H1 (cell line): ENCODE measurements around the gene NSUN6. TPM values are rescaled to one million over a fixed set of nuclear protein-coding genes. Genes with fewer than 3 reads are reported as not detected.

Source experiments
- CTCF ChIA-PET: fragments of 300-600 bp; sonication (Branson Sonifier 250); formaldehyde crosslinking; loops from one replicate; lab custom pipeline; 2021; ENCODE audit not compliant: partially characterized antibody; lab: Charles Lee
- POLR2A ChIA-PET: fragments of 300-600 bp; sonication (Branson Sonifier 250); formaldehyde crosslinking; loops from one replicate; lab custom pipeline; 2021; ENCODE audit warnings: inconsistent platforms; ENCODE audit not compliant: partially characterized antibody; lab: Charles Lee
- DNase-seq, 2 experiments: peaks; one replicate each; pipeline versions ENCODE4 v3.0.0 to v3.0.0-alpha.2; 2010 to 2022; ENCODE audit warnings: low spot score in 2 of 2, low read depth in 1 of 2, mixed read lengths in 1 of 2
- FAIRE-seq: peaks from 2 replicates; lab custom pipeline; 2011; peaks lifted over from hg19 to GRCh38; lab: Jason Lieb, UNC
- H2AFZ ChIP-seq: 2 replicates; pipeline ENCODE4 v1.8.1; 2012; ENCODE audit warnings: low read length, inconsistent platforms
- H2AK5ac ChIP-seq: 2 replicates; pipeline ENCODE4 v1.6.1; 2013; ENCODE audit warnings: low read depth, low read length
- H2BK120ac ChIP-seq: replicated peaks from 2 replicates; pipeline ENCODE3; 2013; ENCODE audit warnings: low read depth, low read length, inconsistent platforms
- H2BK12ac ChIP-seq: 2 replicates; pipeline ENCODE4 v1.6.1; 2013; ENCODE audit warnings: low read depth, low read length
- H2BK15ac ChIP-seq: 2 replicates; pipeline ENCODE4 v1.6.1; 2013; ENCODE audit warnings: low read length
- H2BK20ac ChIP-seq: 2 replicates; pipeline ENCODE4 v1.6.1; 2013; ENCODE audit warnings: low read length
- H2BK5ac ChIP-seq: 2 replicates; pipeline ENCODE4 v1.6.1; 2013; ENCODE audit warnings: low read depth, low read length
- H3K14ac ChIP-seq: 2 replicates; pipeline ENCODE4 v1.6.1; 2013; ENCODE audit warnings: inconsistent platforms; ENCODE audit not compliant: insufficient read length
- H3K18ac ChIP-seq: 2 replicates; pipeline ENCODE4 v1.6.1; 2013; ENCODE audit warnings: low read length; ENCODE audit errors: extremely low read depth
- H3K23ac ChIP-seq: 2 replicates; pipeline ENCODE4 v1.6.1; 2013; ENCODE audit warnings: inconsistent platforms; ENCODE audit not compliant: insufficient read length
- H3K23me2 ChIP-seq: 2 replicates; pipeline ENCODE4 v1.6.1; 2013; ENCODE audit warnings: low read depth, low read length
- H3K27ac ChIP-seq: 2 replicates; pipeline ENCODE4 v1.6.1; 2011; ENCODE audit warnings: low read depth, low read length, inconsistent platforms
- H3K27me3 ChIP-seq, 4 experiments: replicated peaks in 1 of 4; 1 replicate in 1 of 4; 2 replicates in 3 of 4; pipeline versions ENCODE4 v1.6.1 to v1.8.1; 2011 to 2013; ENCODE audit warnings: low read length in 3 of 4, mild to moderate bottlenecking in 3 of 4, inconsistent platforms in 2 of 4, mixed read lengths in 2 of 4, moderate library complexity in 1 of 4; ENCODE audit not compliant: control insufficient read depth in 3 of 4, insufficient read depth in 3 of 4; ENCODE audit errors: extremely low read depth in 1 of 4
- H3K36me3 ChIP-seq, 4 experiments: 2 replicates each; pipeline versions ENCODE4 v1.6.1 to v1.8.1; 2011 to 2013; ENCODE audit warnings: mild to moderate bottlenecking in 4 of 4, low read length in 3 of 4, moderate library complexity in 2 of 4, control low read depth in 1 of 4, inconsistent platforms in 1 of 4; ENCODE audit not compliant: insufficient read depth in 4 of 4, control insufficient read depth in 2 of 4
- H3K4ac ChIP-seq: replicated peaks from 2 replicates; pipeline ENCODE3; 2013; ENCODE audit warnings: low read length, low read depth, mixed read lengths, inconsistent platforms; ENCODE audit not compliant: insufficient read length
- H3K4me1 ChIP-seq, 4 experiments: replicated peaks in 1 of 4; 1 replicate in 1 of 4; 2 replicates in 3 of 4; pipeline versions ENCODE4 v1.6.1 to v1.8.1; 2011 to 2013; ENCODE audit warnings: low read length in 3 of 4, inconsistent platforms in 2 of 4, mixed read lengths in 1 of 4; ENCODE audit not compliant: insufficient read depth in 4 of 4, control insufficient read depth in 3 of 4
- H3K4me2 ChIP-seq, 2 experiments: 2 replicates each; pipeline versions ENCODE4 v1.6.1 to v1.8.1; 2011 to 2013; ENCODE audit warnings: low read depth in 2 of 2, low read length in 2 of 2, control low read depth in 1 of 2, inconsistent platforms in 1 of 2, mild to moderate bottlenecking in 1 of 2; ENCODE audit not compliant: insufficient read depth in 1 of 2
- H3K4me3 ChIP-seq, 4 experiments: fragments of 200-600, 300-600 bp in 1 of 4; sonication (generic), shearing (Covaris generic), sonication (Bioruptor Twin) in 1 of 4; 2 replicates each; pipeline versions ENCODE4 v1.5.1 to v1.8.1; 2011 to 2016; ENCODE audit warnings: low read length in 4 of 4, low read depth in 3 of 4, control low read depth in 2 of 4, inconsistent platforms in 2 of 4, mild to moderate bottlenecking in 2 of 4, mixed read lengths in 1 of 4, moderate library complexity in 1 of 4; ENCODE audit not compliant: insufficient read depth in 2 of 4; ENCODE audit errors: extremely low read depth in 1 of 4
- H3K56ac ChIP-seq: replicated peaks from 2 replicates; pipeline ENCODE3; 2013; ENCODE audit warnings: low read depth, mild to moderate bottlenecking, mixed read lengths, low read length, inconsistent platforms; ENCODE audit not compliant: insufficient read length
- H3K79me1 ChIP-seq: 2 replicates; pipeline ENCODE4 v1.6.1; 2013; ENCODE audit warnings: low read depth, low read length, control low read depth
- H3K79me2 ChIP-seq, 2 experiments: 2 replicates each; pipeline versions ENCODE4 v1.6.1 to v1.8.1; 2012 to 2013; ENCODE audit warnings: low read length in 2 of 2, mild to moderate bottlenecking in 2 of 2, inconsistent platforms in 1 of 2; ENCODE audit not compliant: insufficient read depth in 2 of 2, control insufficient read depth in 1 of 2
- H3K9ac ChIP-seq, 4 experiments: replicated peaks in 1 of 4; 1 replicate in 1 of 4; 2 replicates in 3 of 4; pipeline versions ENCODE4 v1.6.1 to v1.8.1; 2011 to 2013; ENCODE audit warnings: low read depth in 3 of 4, low read length in 3 of 4, control low read depth in 2 of 4, mild to moderate bottlenecking in 2 of 4, moderate library complexity in 2 of 4, inconsistent platforms in 1 of 4; ENCODE audit errors: extremely low read depth in 1 of 4
- H3K9me3 ChIP-seq, 2 experiments: 2 replicates each; pipeline versions ENCODE4 v1.6.1 to v1.8.1; 2012 to 2013; ENCODE audit warnings: mild to moderate bottlenecking in 2 of 2, moderate library complexity in 2 of 2, control low read depth in 1 of 2, inconsistent platforms in 1 of 2, low read depth in 1 of 2, low read length in 1 of 2, mixed read lengths in 1 of 2; ENCODE audit not compliant: insufficient read depth in 2 of 2
- H4K20me1 ChIP-seq, 2 experiments: replicated peaks in 1 of 2; 2 replicates each; pipeline versions ENCODE3 to v1.8.1; 2011 to 2013; ENCODE audit warnings: inconsistent platforms in 2 of 2, low read length in 2 of 2, mild to moderate bottlenecking in 1 of 2; ENCODE audit not compliant: insufficient read depth in 2 of 2, control insufficient read depth in 1 of 2
- H4K5ac ChIP-seq: 2 replicates; pipeline ENCODE4 v1.6.1; 2013; ENCODE audit warnings: low read length, low read depth, mixed read lengths, inconsistent platforms; ENCODE audit not compliant: insufficient read length
- H4K8ac ChIP-seq: 2 replicates; pipeline ENCODE4 v1.8.0; 2013; ENCODE audit warnings: mild to moderate bottlenecking, moderate library complexity, low read length, inconsistent platforms; ENCODE audit not compliant: insufficient read depth; ENCODE audit errors: extremely low read depth
- H4K91ac ChIP-seq: replicated peaks from 2 replicates; pipeline ENCODE3; 2013; ENCODE audit warnings: low read length, mixed read lengths, inconsistent platforms; ENCODE audit not compliant: insufficient read length
- CEBPB ChIP-seq: IDR thresholded peaks from 2 replicates; pipeline ENCODE4 v1.6.1; 2012; ENCODE audit warnings: low read depth, low read length
- E2F6 ChIP-seq: IDR thresholded peaks from 2 replicates; pipeline ENCODE4 v1.6.1; 2012; ENCODE audit warnings: inconsistent platforms
- NRF1 ChIP-seq: IDR thresholded peaks from 2 replicates; pipeline ENCODE4 v1.6.1; 2011; ENCODE audit warnings: mild to moderate bottlenecking, low read depth, low read length, improper control_type of control experiment
- RAD21 ChIP-seq, 2 experiments: IDR thresholded peaks in 1 of 2; conservative IDR thresholded peaks in 1 of 2; 2 replicates each; pipeline ENCODE4 v1.6.1; 2011; ENCODE audit warnings: low read depth in 2 of 2, low read length in 2 of 2, improper control_type of control experiment in 1 of 2, inconsistent platforms in 1 of 2, mild to moderate bottlenecking in 1 of 2, moderate library complexity in 1 of 2
- SP1 ChIP-seq: IDR thresholded peaks from 2 replicates; pipeline ENCODE4 v1.6.1; 2011; ENCODE audit warnings: low read depth, low read length
- whole genome bisulfite sequencing, 2 experiments: shearing (Covaris generic) in 1 of 2; methylation state at CpG; one replicate each; pipeline versions ENCODE4 v1.1.6 to v1.1.7; 2013 to 2015; ENCODE audit warnings: low lambda C conversion rate in 2 of 2, mixed read lengths in 2 of 2, inconsistent platforms in 1 of 2, low coverage in 1 of 2, missing lambda C conversion rate in 1 of 2; ENCODE audit not compliant: insufficient replicate concordance in 2 of 2, insufficient coverage in 1 of 2, insufficient read length in 1 of 2; ENCODE audit errors: extremely low coverage in 1 of 2, missing lambda C conversion rate in 1 of 2; 5-methylcytosine and 5-hydroxymethylcytosine counted together
- polyA plus RNA-seq, 7 experiments: library from polyadenylated mRNA; depleted of rRNA in 3 of 7; stranded (reverse) in 5 of 7; unstranded in 2 of 7; fragments of >200 nt in 5 of 7; fragments of 200-250 nt in 2 of 7; gene quantifications; 1 replicate in 5 of 7; 2 replicates in 1 of 7; 4 replicates in 1 of 7; pipeline versions ENCODE4 v1.2.1 to v1.2.3, GENCODE V29; 2011 to 2013; ENCODE audit warnings: missing spikeins in 2 of 7, mixed read lengths in 2 of 7
- total RNA-seq: library from RNA; stranded (reverse); fragmentation: NEBNext Ultra II Directional; extraction: Animal tissue kit (Norgen Biotek cat#: 25700); gene quantifications from 2 replicates; pipeline ENCODE4 v1.2.1, GENCODE V29; 2021
- TF ChIP-seq, protein P1 (sequence below), 3 experiments: IDR thresholded peaks; 1 replicate in 2 of 3; 2 replicates in 1 of 3; pipeline versions ENCODE4 v1.5.1 to v1.6.1; 2011; ENCODE audit warnings: low read length in 3 of 3, mild to moderate bottlenecking in 3 of 3, inconsistent platforms in 2 of 3, low read depth in 1 of 3, moderate library complexity in 1 of 3; ENCODE audit not compliant: insufficient read depth in 1 of 3; ENCODE audit errors: control extremely low read depth in 1 of 3

NSUN6 gene
- total and polyA plus RNA-seq, 2 of the 8 experiments (the other 6 are each of a cell fraction or from before 2014, with no cell fraction given): 5.9 to 14.4 TPM

DNA sequence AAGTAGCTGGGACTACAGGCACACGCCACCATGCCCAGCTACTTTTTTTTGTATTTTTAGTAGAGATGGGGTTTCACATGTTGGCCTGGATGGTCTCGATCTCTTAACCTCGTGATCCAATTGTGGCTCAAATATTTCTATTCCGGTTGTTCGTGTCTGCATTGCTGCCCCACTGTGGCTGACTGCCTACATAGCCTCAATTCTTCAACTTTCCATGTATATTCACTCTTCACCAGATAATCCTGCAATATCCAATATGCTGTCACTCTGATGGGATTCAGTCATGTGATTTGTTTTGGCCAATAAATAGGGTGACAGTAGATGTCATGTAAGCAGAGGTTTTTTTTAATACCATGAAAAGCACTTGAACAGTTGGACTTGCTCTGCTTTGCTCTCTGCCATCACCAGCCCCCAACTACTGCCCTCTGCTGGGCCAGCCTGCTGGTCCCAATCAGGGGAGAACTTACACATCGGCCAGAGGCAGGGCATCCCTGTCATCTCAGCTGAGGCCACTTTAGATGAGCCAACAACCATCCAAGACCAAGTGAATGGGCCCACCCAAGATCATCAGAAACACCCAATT is 56.7 kb downstream of the NSUN6 start:
- H3K23me2 ChIP-seq: no peaks in the 10 kb centered on the region
- TF ChIP-seq NRF1 (no peak), RAD21 (IDR thresholded peaks at IDR 0.05 in 1 of 2, conservative IDR thresholded peaks at IDR 0.05 in 1 of 2; ENCODE audit: low read depth in 2 of 2, low read length in 2 of 2) (peak; percentile 35 to 37), SP1 (no peak), CEBPB (no peak), E2F6 (no peak)
- TF ChIP-seq, protein P1, sequence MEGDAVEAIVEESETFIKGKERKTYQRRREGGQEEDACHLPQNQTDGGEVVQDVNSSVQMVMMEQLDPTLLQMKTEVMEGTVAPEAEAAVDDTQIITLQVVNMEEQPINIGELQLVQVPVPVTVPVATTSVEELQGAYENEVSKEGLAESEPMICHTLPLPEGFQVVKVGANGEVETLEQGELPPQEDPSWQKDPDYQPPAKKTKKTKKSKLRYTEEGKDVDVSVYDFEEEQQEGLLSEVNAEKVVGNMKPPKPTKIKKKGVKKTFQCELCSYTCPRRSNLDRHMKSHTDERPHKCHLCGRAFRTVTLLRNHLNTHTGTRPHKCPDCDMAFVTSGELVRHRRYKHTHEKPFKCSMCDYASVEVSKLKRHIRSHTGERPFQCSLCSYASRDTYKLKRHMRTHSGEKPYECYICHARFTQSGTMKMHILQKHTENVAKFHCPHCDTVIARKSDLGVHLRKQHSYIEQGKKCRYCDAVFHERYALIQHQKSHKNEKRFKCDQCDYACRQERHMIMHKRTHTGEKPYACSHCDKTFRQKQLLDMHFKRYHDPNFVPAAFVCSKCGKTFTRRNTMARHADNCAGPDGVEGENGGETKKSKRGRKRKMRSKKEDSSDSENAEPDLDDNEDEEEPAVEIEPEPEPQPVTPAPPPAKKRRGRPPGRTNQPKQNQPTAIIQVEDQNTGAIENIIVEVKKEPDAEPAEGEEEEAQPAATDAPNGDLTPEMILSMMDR (IDR thresholded peaks at IDR 0.05; ENCODE audit: control extremely low read depth in 1 of 3, insufficient read depth in 1 of 3, low read depth in 1 of 3, low read length in 3 of 3): peak; percentile 73 to 82 (median 77)

More for the DNA sequence above, 56.7 kb downstream of the NSUN6 start:
- peaks cover 0 to 9% (median 0%) of the 10 kb centered on the region in 4 experiments; a peak in 2 of 8 replicates for H3K36me3 ChIP-seq
- no peak overlapping the region for H2BK120ac ChIP-seq
- no peaks in the 10 kb centered on the region for H3K4me1 ChIP-seq
- H3K14ac ChIP-seq: no peak overlapping the region
- H2BK5ac ChIP-seq: no peak overlapping the region
- no peak overlapping the region for H3K23ac ChIP-seq
- no peaks in the 10 kb centered on the region for H3K79me1 ChIP-seq
- no peak overlapping the region for H4K91ac ChIP-seq
- no peak overlapping the region for H4K8ac ChIP-seq
- no peak overlapping the region for H3K27ac ChIP-seq
- no peak overlapping the region for H3K4me2 ChIP-seq
- H3K79me2 ChIP-seq: no peaks in the 10 kb centered on the region
- CTCF ChIA-PET: interaction anchor here (0.6 to 2.4 kb wide), 6 partner anchors 8 to 218 kb away, joined by 3 to 10 read pairs (median 3); no protein-coding TSS in a partner anchor
- no peak overlapping the region for H3K18ac ChIP-seq
- H3K4me3 ChIP-seq: no peak overlapping the region
- FAIRE-seq (no peak), DNase-seq (peak in 1 of 2 experiments; percentile 64)
- H2BK20ac ChIP-seq: no peak overlapping the region
- no peak overlapping the region for H4K5ac ChIP-seq
- H3K4ac ChIP-seq: no peak overlapping the region
- H4K20me1 ChIP-seq: no peaks in the 10 kb centered on the region
- no peaks in the 10 kb centered on the region for H3K9me3 ChIP-seq
- no peak overlapping the region for H3K9ac ChIP-seq
- no peak overlapping the region for H2BK12ac ChIP-seq
- no peak overlapping the region for H2AK5ac ChIP-seq
- 91% methylated on average over 6 of the region's 6 CpGs; no CpG with 5 or more reads in 1 of the 2 experiments for WGBS, 2 experiments
- H3K27me3 ChIP-seq: no peaks in the 10 kb centered on the region
- H2AFZ ChIP-seq: no peak overlapping the region
- POLR2A ChIA-PET: no interaction called here
- H2BK15ac ChIP-seq: no peak overlapping the region
- H3K56ac ChIP-seq: no peak overlapping the region
